GM23338 (cell line): ENCODE data around the gene GNLY. TPM values are rescaled to one million over a fixed set of nuclear protein-coding genes. Genes with fewer than 3 reads are reported as not detected.

Source experiments
- ATAC-seq: fragments of 200-7000 bp; cut with Tn5 transposase; 3 replicates; pipeline ENCODE4 v1.9.1; 2020
- DNase-seq: peaks from one replicate; pipeline ENCODE4 v3.0.0-alpha.2; 2015; ENCODE audit warnings: low spot score
- H2AFZ ChIP-seq: fragments of 200-600 bp; sonication (generic); 2 replicates; pipeline ENCODE4 v1.8.0; 2016; ENCODE audit warnings: antibody characterized with exemption, mild to moderate bottlenecking, moderate library complexity
- H3F3A ChIP-seq: fragments of 200-600 bp; sonication (generic); replicated peaks from 2 replicates; pipeline ENCODE4 v1.8.0; 2017; ENCODE audit warnings: antibody characterized with exemption, mixed run types, low read depth
- H3K27ac ChIP-seq: fragments of 200-600 bp; sonication (generic); 2 replicates; pipeline ENCODE4 v1.6.1; 2016; ENCODE audit warnings: low read depth
- H3K27me3 ChIP-seq: fragments of 200-600 bp; sonication (generic); 2 replicates; pipeline ENCODE4 v1.8.0; 2016; ENCODE audit warnings: mild to moderate bottlenecking, mixed run types, moderate library complexity; ENCODE audit not compliant: insufficient read depth
- H3K36me3 ChIP-seq: fragments of 200-600 bp; sonication (generic); 2 replicates; pipeline ENCODE4 v1.8.0; 2016; ENCODE audit warnings: mild to moderate bottlenecking; ENCODE audit not compliant: insufficient read depth
- H3K4me1 ChIP-seq: fragments of 200-600 bp; sonication (generic); 2 replicates; pipeline ENCODE4 v1.8.0; 2016; ENCODE audit warnings: mild to moderate bottlenecking, moderate library complexity; ENCODE audit not compliant: insufficient read depth
- H3K4me2 ChIP-seq: fragments of 200-600 bp; sonication (generic); 2 replicates; pipeline ENCODE4 v1.7.1; 2017; ENCODE audit warnings: mixed run types
- H3K4me3 ChIP-seq: fragments of 200-600 bp; sonication (generic); 2 replicates; pipeline ENCODE4 v1.6.1; 2016; ENCODE audit warnings: mixed run types
- H3K79me2 ChIP-seq: fragments of 200-600 bp; sonication (generic); replicated peaks from 2 replicates; pipeline ENCODE4 v1.8.0; 2017; ENCODE audit warnings: mild to moderate bottlenecking; ENCODE audit not compliant: insufficient read depth
- H3K9me2 ChIP-seq: fragments of 200-600 bp; sonication (generic); 2 replicates; pipeline ENCODE4 v1.8.0; 2017; ENCODE audit not compliant: insufficient read depth
- H4K20me1 ChIP-seq: fragments of 200-600 bp; sonication (generic); replicated peaks from 2 replicates; pipeline ENCODE4 v1.8.0; 2017; ENCODE audit warnings: mild to moderate bottlenecking; ENCODE audit not compliant: insufficient read depth
- H3K27ac Mint-ChIP-seq: 2 replicates; pipeline ENCODE4 v1.8.0; 2020; ENCODE audit warnings: inconsistent platforms, mild to moderate bottlenecking, moderate library complexity, mixed read lengths
- H3K27me3 Mint-ChIP-seq: 3 replicates; pipeline ENCODE4 v1.8.0; 2022; ENCODE audit warnings: low read depth, mild to moderate bottlenecking, moderate library complexity, mixed read lengths, inconsistent platforms; ENCODE audit not compliant: insufficient read depth, poor library complexity
- H3K36me3 Mint-ChIP-seq: 3 replicates; pipeline ENCODE4 v1.8.0; 2021; ENCODE audit warnings: low read depth, mild to moderate bottlenecking, inconsistent platforms, moderate library complexity, mixed read lengths
- H3K4me1 Mint-ChIP-seq: 3 replicates; pipeline ENCODE4 v1.8.0; 2020; ENCODE audit warnings: mild to moderate bottlenecking, inconsistent platforms, mixed read lengths
- H3K4me3 Mint-ChIP-seq: 3 replicates; pipeline ENCODE4 v1.8.0; 2021; ENCODE audit warnings: moderate library complexity, mild to moderate bottlenecking, inconsistent platforms, mixed read lengths
- H3K9me3 Mint-ChIP-seq: 3 replicates; pipeline ENCODE4 v1.8.0; 2020; ENCODE audit warnings: moderate library complexity, mild to moderate bottlenecking, inconsistent platforms, mixed read lengths
- CTCF ChIP-seq, 2 experiments: fragments of 200-600 bp in 1 of 2; sonication (generic) in 1 of 2; conservative IDR thresholded peaks; 2 replicates each; pipeline versions ENCODE4 v1.5.1 to v1.6.1; 2016 to 2017; ENCODE audit warnings: antibody characterized with exemption in 2 of 2, low read depth in 2 of 2, mild to moderate bottlenecking in 2 of 2, moderate library complexity in 1 of 2
- EZH2 ChIP-seq: fragments of 200-600 bp; sonication (generic); IDR thresholded peaks from one replicate; pipeline ENCODE4 v1.8.0; 2017; ENCODE audit warnings: antibody characterized with exemption, mild to moderate bottlenecking, low read depth; ENCODE audit not compliant: unreplicated experiment
- NANOG ChIP-seq: IDR thresholded peaks from 2 replicates; pipeline ENCODE4 v1.6.1; 2016; ENCODE audit warnings: antibody characterized with exemption, borderline replicate concordance
- POLR2AphosphoS5 ChIP-seq: IDR thresholded peaks from 2 replicates; pipeline ENCODE4 v1.6.1; 2016; ENCODE audit warnings: antibody characterized with exemption, low read depth
- ZNF114 ChIP-seq: fragments of 250-450 bp; sonication (Bioruptor Pico); IDR thresholded peaks from 2 replicates; pipeline ENCODE4 v1.5.0; 2020; ENCODE audit warnings: mild to moderate bottlenecking, moderate library complexity
- ZNF331 ChIP-seq: fragments of 250-450 bp; sonication (Bioruptor Pico); IDR thresholded peaks from 2 replicates; pipeline ENCODE4 v1.5.0; 2020; ENCODE audit warnings: low read depth, mild to moderate bottlenecking, moderate library complexity
- ZNF462 ChIP-seq: fragments of 250-450 bp; sonication (Bioruptor Pico); IDR thresholded peaks from 2 replicates; pipeline ENCODE4 v1.5.0; 2020; ENCODE audit warnings: mild to moderate bottlenecking, moderate library complexity
- polyA plus RNA-seq: library from polyadenylated mRNA; unstranded; fragments of >200 nt; fragmentation: Nextera tagmentation; extraction: Ambion mirVana; gene quantifications from 2 replicates; pipeline ENCODE4 v1.2.1, GENCODE V29; 2016
- total RNA-seq: library from RNA; depleted of rRNA; stranded (reverse); fragments of >200 nt; shearing (Covaris generic); gene quantifications from 2 replicates; pipeline ENCODE4 v1.2.3, GENCODE V29; 2014

GNLY gene
- total and polyA plus RNA-seq, 2 experiments from 2014 or later = not detected

GRCh38 chr2:85733121-85733960, 39.2 kb downstream of the GNLY start:
- Histone ChIP-seq H4K20me1 (no peaks in the 10 kb centered on the region), H3K4me2 (no peak overlapping the region), H3K4me3 (no peak overlapping the region), H3K27me3 (no peaks in the 10 kb centered on the region), H2AFZ (no peak overlapping the region), H3F3A (no peaks in the 10 kb centered on the region), H3K27ac (no peak overlapping the region), H3K9me2 (no peaks in the 10 kb centered on the region), H3K79me2 (no peaks in the 10 kb centered on the region), H3K4me1 (no peaks in the 10 kb centered on the region), H3K36me3 (no peaks in the 10 kb centered on the region)
- Mint-ChIP-seq H3K36me3 (no peaks in the 10 kb centered on the region), H3K4me3 (no peak overlapping the region), H3K27ac (no peak overlapping the region), H3K9me3 (no peaks in the 10 kb centered on the region), H3K27me3 (peaks cover 7% of the 10 kb centered on the region), H3K4me1 (no peaks in the 10 kb centered on the region)
- ATAC-seq (no peak), DNase-seq (no peak)
- TF ChIP-seq EZH2 (no peak), ZNF331 (CRISPR knock-in tag) (no peak), POLR2AphosphoS5 (no peak), ZNF114 (CRISPR knock-in tag) (no peak), NANOG (no peak)

GRCh38 chr2:85734015-85734414, 39.9 kb downstream of the GNLY start:
- Histone ChIP-seq H3K4me2 (no peak overlapping the region), H3F3A (no peaks in the 10 kb centered on the region), H3K36me3 (no peaks in the 10 kb centered on the region), H3K27ac (no peak overlapping the region), H3K4me3 (no peak overlapping the region), H4K20me1 (no peaks in the 10 kb centered on the region), H3K9me2 (no peaks in the 10 kb centered on the region), H3K4me1 (no peaks in the 10 kb centered on the region), H2AFZ (no peak overlapping the region), H3K79me2 (no peaks in the 10 kb centered on the region), H3K27me3 (no peaks in the 10 kb centered on the region)
- ATAC-seq = no peak
- Mint-ChIP-seq H3K27me3 (peaks cover 7% of the 10 kb centered on the region), H3K36me3 (no peaks in the 10 kb centered on the region), H3K4me3 (no peak overlapping the region), H3K4me1 (no peaks in the 10 kb centered on the region), H3K9me3 (no peaks in the 10 kb centered on the region), H3K27ac (no peak overlapping the region)
- TF ChIP-seq CTCF (conservative IDR thresholded peaks at IDR 0.05; ENCODE audit: low read depth in 2 of 2) (no peak), ZNF331 (CRISPR knock-in tag) (no peak), ZNF462 (CRISPR knock-in tag) (no peak), NANOG (no peak), POLR2AphosphoS5 (no peak)
- no peak for DNase-seq
